GM20000 (cell line): ENCODE results near the gene WNK2.

Experiments
- DNase-seq: peaks from one replicate; pipeline ENCODE4 v3.0.0; 2012; ENCODE audit warnings: low spot score
- CTCF ChIP-seq: IDR thresholded peaks from 2 replicates; pipeline ENCODE4 v1.5.1; 2012; ENCODE audit warnings: mild to moderate bottlenecking, control low read depth; ENCODE audit errors: extremely low read depth, missing control alignments

The WNK2 gene

GRCh38 chr9:93223260-93224180, 39.6 kb downstream of the WNK2 start:
- TF ChIP-seq CTCF, result no peak
- DNase-seq, result no peak

- no peak for TF ChIP-seq CTCF
Observed at GRCh38 chr9:93224591-93224990, 40.7 kb downstream of the WNK2 start.

GRCh38 chr9:93225417-93225816, 41.5 kb downstream of the WNK2 start:
- DNase-seq, result peak; percentile 47
- no peak for TF ChIP-seq CTCF

More at GRCh38 chr9:93224591-93224990, 40.7 kb downstream of the WNK2 start:
- DNase-seq, result no peak

- DNase-seq, result no peak
- no peak for TF ChIP-seq CTCF
Observed at GRCh38 chr9:93225892-93226291, 42.0 kb downstream of the WNK2 start.

GRCh38 chr9:93226819-93227218, 42.9 kb downstream of the WNK2 start:
- DNase-seq, result no peak
- no peak for TF ChIP-seq CTCF

- TF ChIP-seq CTCF, result no peak
- DNase-seq, result no peak
Observed at GRCh38 chr9:93228030-93228429, 44.1 kb downstream of the WNK2 start.

GRCh38 chr9:93228453-93228852, 44.5 kb downstream of the WNK2 start:
- DNase-seq, result no peak
- no peak for TF ChIP-seq CTCF
